A673 (cell line): ENCODE results near the gene STC2. TPM values are rescaled to one million over a fixed set of nuclear protein-coding genes. Genes with fewer than 3 reads are reported as not detected.

Experiments used
- BruUV-seq: library from RNA; stranded (reverse); fragments of 400-500 nt; replicated peaks from 2 replicates; lab custom pipeline; 2021; lab: Mats Ljungman, UMichigan
- CTCF ChIA-PET: fragments of 300-600 bp; sonication (Branson Sonifier 250); formaldehyde crosslinking; loops from one replicate; lab custom pipeline; 2022; ENCODE audit warnings: antibody characterized with exemption; lab: Charles Lee
- POLR2A ChIA-PET: fragments of 300-600 bp; sonication (Branson Sonifier 250); formaldehyde crosslinking; loops from one replicate; lab custom pipeline; 2022; ENCODE audit warnings: antibody characterized with exemption; ENCODE audit not compliant: low non-redundant PET; lab: Charles Lee
- DNase-seq: peaks from one replicate; pipeline ENCODE4 v3.0.0-alpha.2; 2015; ENCODE audit warnings: low spot score
- H3K27ac ChIP-seq: fragments of 200-600 bp; sonication (generic); 2 replicates; pipeline ENCODE4 v1.5.1; 2016; ENCODE audit warnings: mixed run types, low read depth, mild to moderate bottlenecking, mixed read lengths, antibody characterized with exemption, low read length; ENCODE audit not compliant: poor library complexity, severe bottlenecking
- H3K27me3 ChIP-seq: fragments of 200-600 bp; sonication (generic); replicated peaks from 2 replicates; pipeline ENCODE4 v1.6.1; 2017; ENCODE audit warnings: mixed run types, low read depth, mild to moderate bottlenecking, mixed read lengths, antibody characterized with exemption, low read length; ENCODE audit not compliant: insufficient read depth, poor library complexity
- H3K36me3 ChIP-seq: fragments of 200-600 bp; sonication (generic); 2 replicates; pipeline ENCODE4 v1.6.1; 2016; ENCODE audit warnings: mixed run types, mild to moderate bottlenecking, mixed read lengths, antibody characterized with exemption, low read length; ENCODE audit not compliant: insufficient read depth, poor library complexity, severe bottlenecking
- H3K4me1 ChIP-seq: fragments of 200-600 bp; sonication (generic); 2 replicates; pipeline ENCODE4 v1.6.1; 2017; ENCODE audit warnings: mixed run types, mild to moderate bottlenecking, mixed read lengths, antibody characterized with exemption, low read length; ENCODE audit not compliant: insufficient read depth, poor library complexity, severe bottlenecking
- H3K4me3 ChIP-seq: fragments of 200-600 bp; sonication (generic); 2 replicates; pipeline ENCODE4 v1.5.1; 2016; ENCODE audit warnings: low read depth, mixed run types, mild to moderate bottlenecking, mixed read lengths, low read length; ENCODE audit not compliant: poor library complexity, severe bottlenecking
- H3K9me3 ChIP-seq: fragments of 200-600 bp; sonication (generic); 2 replicates; pipeline ENCODE4 v1.6.1; 2016; ENCODE audit warnings: mixed run types, low read depth, mild to moderate bottlenecking, mixed read lengths, antibody characterized with exemption, low read length; ENCODE audit not compliant: poor library complexity, severe bottlenecking
- CTCF ChIP-seq: fragments of 300-800, 200-600 bp; sonication (generic); conservative IDR thresholded peaks from 2 replicates; pipeline ENCODE4 v1.5.1; 2017; ENCODE audit warnings: low read depth, mild to moderate bottlenecking, antibody characterized with exemption, low read length, moderate library complexity, mixed read lengths
- EZH2 ChIP-seq: fragments of 200-600 bp; sonication (generic); IDR thresholded peaks from 2 replicates; pipeline ENCODE4 v1.6.1; 2017; ENCODE audit warnings: borderline replicate concordance, low read depth, mild to moderate bottlenecking, mixed read lengths, antibody characterized with exemption, low read length; ENCODE audit not compliant: poor library complexity, severe bottlenecking
- intact Hi-C: fragments of 100-400 bp; cut with micrococcal nuclease; formaldehyde crosslinking; loops from one replicate; pipeline ENCODE4 v1.10.0; 2022; ENCODE audit not compliant: unreplicated experiment
- total RNA-seq: library from RNA; stranded (reverse); gene quantifications from 2 replicates; pipeline ENCODE4 v1.2.3, GENCODE V29; 2021

The STC2 gene
- total RNA-seq, 1 experiment from 2014 or later: 19.2 TPM

- no peak for DNase-seq
- no peaks in the 10 kb centered on the region for H3K36me3 ChIP-seq
- H3K27me3 ChIP-seq: no peaks in the 10 kb centered on the region
- H3K4me3 ChIP-seq: no peak overlapping the region
- CTCF ChIA-PET: no interaction called here
- no peak overlapping the region for H3K27ac ChIP-seq
- no peaks in the 10 kb centered on the region for H3K9me3 ChIP-seq
- TF ChIP-seq EZH2 (no peak), CTCF (no peak)
- H3K4me1 ChIP-seq: no peaks in the 10 kb centered on the region
- no TSS peak for BruUV-seq
- POLR2A ChIA-PET: no interaction called here
- intact Hi-C loops: no loop called here
Observed at GRCh38 chr5:173303878-173304590, 24.2 kb downstream of the STC2 start.

- Histone ChIP-seq H3K4me1 (no peaks in the 10 kb centered on the region), H3K9me3 (no peaks in the 10 kb centered on the region), H3K4me3 (no peak overlapping the region), H3K36me3 (no peaks in the 10 kb centered on the region), H3K27ac (no peak overlapping the region), H3K27me3 (no peaks in the 10 kb centered on the region)
- no TSS peak for BruUV-seq
- DNase-seq: no peak
- intact Hi-C loops: no loop called here
- ChIA-PET CTCF (interaction anchor here (0.9 kb wide), 1 partner anchor 29 kb away, joined by 5 read pairs; no protein-coding TSS in a partner anchor), POLR2A (no interaction called here)
- TF ChIP-seq CTCF (no peak), EZH2 (no peak)
Observed at GRCh38 chr5:173302546-173303155, 25.6 kb downstream of the STC2 start.

- POLR2A ChIA-PET: no interaction called here
- H3K36me3 ChIP-seq: no peaks in the 10 kb centered on the region
- no peak overlapping the region for H3K4me3 ChIP-seq
- H3K4me1 ChIP-seq: no peaks in the 10 kb centered on the region
- no TSS peak for BruUV-seq
- H3K27ac ChIP-seq: no peak overlapping the region
- no peaks in the 10 kb centered on the region for H3K27me3 ChIP-seq
- DNase-seq: no peak
- intact Hi-C loops: no loop called here
- no peak for TF ChIP-seq CTCF
- no peak for TF ChIP-seq EZH2
- CTCF ChIA-PET: interaction anchor here (0.9 kb wide), 1 partner anchor 30 kb away, joined by 5 read pairs; no protein-coding TSS in a partner anchor
- no peaks in the 10 kb centered on the region for H3K9me3 ChIP-seq
Observed at GRCh38 chr5:173301695-173302545, 26.3 kb downstream of the STC2 start.
